Measurements from ENCODE around the gene POU6F2. TPM values are rescaled to one million over a fixed set of nuclear protein-coding genes. Genes with fewer than 3 reads are reported as not detected.

Gene POU6F2
- total and polyA plus RNA-seq, 9 of the 15 experiments (the other 6 are each of a cell fraction or from before 2014, with no cell fraction given) = 0.29 to 1.5 (median 0.96) TPM

DNA sequence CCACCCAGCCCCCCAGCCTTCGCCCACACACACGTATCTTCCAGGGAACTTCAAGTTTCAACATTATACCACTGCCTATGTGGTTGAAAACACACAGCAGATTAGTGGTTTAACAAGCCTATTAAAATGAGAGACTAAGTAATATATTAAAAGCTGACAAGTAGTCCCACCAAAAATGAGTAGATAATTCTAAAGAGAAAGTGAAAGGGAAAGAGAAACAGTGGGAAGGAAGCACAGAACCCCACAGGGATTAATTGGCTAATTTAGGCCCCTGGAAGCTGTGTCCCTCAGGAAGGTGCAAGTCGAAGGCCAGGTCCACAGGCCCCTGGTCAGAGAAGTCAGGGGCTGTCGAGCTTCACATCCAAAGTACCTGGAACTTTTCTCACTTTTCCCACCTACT lies 378.0 kb downstream of the POU6F2 start:
- WGBS (ENCODE audit: insufficient coverage, low coverage, missing lambda C conversion rate) = 0% methylated on average over 4 of the region's 4 CpGs
- in situ Hi-C loops (cut with MboI) (no loop called here), intact Hi-C loops (cut with micrococcal nuclease) (loop anchor here (10.0 kb wide), 1 partner anchor 421 kb away; no protein-coding TSS in a partner anchor)
- DNase-seq (ENCODE audit: extremely low read depth in 1 of 4, low spot score in 3 of 4) = no peak
- ATAC-seq = no peak
- H3K9me1 ChIP-seq (ENCODE audit: control insufficient read depth, insufficient read depth, low read length) = no peaks in the 10 kb centered on the region
- no peaks in the 10 kb centered on the region for H3K36me3 ChIP-seq (ENCODE audit: control insufficient read depth, insufficient read depth, low read length)
- FAIRE-seq = no peak
- H3K27me3 ChIP-seq (ENCODE audit: control insufficient read depth in 2 of 2, insufficient read depth in 2 of 2, low read length in 2 of 2) = peaks cover 0 to 7% of the 10 kb centered on the region in 2 experiments; a peak in 1 of 5 replicates
- CTCF ChIA-PET (ENCODE audit: low intra/inter-chr PET ratio) = no interaction called here
- no peak overlapping the region for H2AFZ ChIP-seq (ENCODE audit: low read depth, low read length)
- H3K9me3 ChIP-seq (replicated peaks; ENCODE audit: control insufficient read depth, insufficient read depth, low read depth, low read length) = no peaks in the 10 kb centered on the region
- H3K4me1 ChIP-seq (replicated peaks in 1 of 2; ENCODE audit: control insufficient read depth in 2 of 2, insufficient read depth in 2 of 2, low read length in 2 of 2) = no peaks in the 10 kb centered on the region
- H3K79me2 ChIP-seq (ENCODE audit: control insufficient read depth, insufficient read depth, low read length) = no peaks in the 10 kb centered on the region
- peaks cover 5% of the 10 kb centered on the region; the same call in 1 of the 2 replicates for H4K20me1 ChIP-seq (replicated peaks; ENCODE audit: control insufficient read depth, insufficient read depth, low read length)
- H3K4me2 ChIP-seq (ENCODE audit: insufficient read depth, low read length) = no peak overlapping the region
- POLR2A ChIA-PET = interaction anchor here (0.5 to 0.9 kb wide), 3 partner anchors 10 to 26 kb away, joined by 3 to 4 read pairs (median 3); no protein-coding TSS in a partner anchor
- no TSS peak for BruUV-seq (replicated peaks)
- H3K27ac ChIP-seq (ENCODE audit: extremely low read depth, low read depth, low read length) = no peak overlapping the region
- H3K9ac ChIP-seq (ENCODE audit: insufficient read depth in 1 of 2, low read depth in 2 of 2, low read length in 2 of 2) = no peak overlapping the region
- TF ChIP-seq, protein P1, sequence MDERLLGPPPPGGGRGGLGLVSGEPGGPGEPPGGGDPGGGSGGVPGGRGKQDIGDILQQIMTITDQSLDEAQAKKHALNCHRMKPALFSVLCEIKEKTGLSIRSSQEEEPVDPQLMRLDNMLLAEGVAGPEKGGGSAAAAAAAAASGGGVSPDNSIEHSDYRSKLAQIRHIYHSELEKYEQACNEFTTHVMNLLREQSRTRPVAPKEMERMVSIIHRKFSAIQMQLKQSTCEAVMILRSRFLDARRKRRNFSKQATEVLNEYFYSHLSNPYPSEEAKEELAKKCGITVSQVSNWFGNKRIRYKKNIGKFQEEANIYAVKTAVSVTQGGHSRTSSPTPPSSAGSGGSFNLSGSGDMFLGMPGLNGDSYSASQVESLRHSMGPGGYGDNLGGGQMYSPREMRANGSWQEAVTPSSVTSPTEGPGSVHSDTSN (CRISPR knock-in tag; IDR thresholded peaks at IDR 0.05; ENCODE audit: low read depth) = no peak
- TF ChIP-seq, protein P1 (tag; conservative IDR thresholded peaks at IDR 0.05; ENCODE audit: low read depth) = 0 out of 2 replicates have a peak, but pooled peaks have one; percentile 6
- TF ChIP-seq ATF4 (CRISPR knock-in tag; IDR thresholded peaks at IDR 0.05) (no peak), BRCA1 (IDR thresholded peaks at IDR 0.05) (no peak), BRCA1 (CRISPR knock-in tag; IDR thresholded peaks at IDR 0.05) (no peak)
- H3K4me3 ChIP-seq = no peak overlapping the region
